ENCODE data around the gene TPO. TPM values are rescaled to one million over a fixed set of nuclear protein-coding genes. Genes with fewer than 3 reads are reported as not detected.

The TPO gene
- total RNA-seq, 8 experiments from 2014 or later: 0.11 to 0.66 (median 0.27) TPM; not detected in 1

DNA sequence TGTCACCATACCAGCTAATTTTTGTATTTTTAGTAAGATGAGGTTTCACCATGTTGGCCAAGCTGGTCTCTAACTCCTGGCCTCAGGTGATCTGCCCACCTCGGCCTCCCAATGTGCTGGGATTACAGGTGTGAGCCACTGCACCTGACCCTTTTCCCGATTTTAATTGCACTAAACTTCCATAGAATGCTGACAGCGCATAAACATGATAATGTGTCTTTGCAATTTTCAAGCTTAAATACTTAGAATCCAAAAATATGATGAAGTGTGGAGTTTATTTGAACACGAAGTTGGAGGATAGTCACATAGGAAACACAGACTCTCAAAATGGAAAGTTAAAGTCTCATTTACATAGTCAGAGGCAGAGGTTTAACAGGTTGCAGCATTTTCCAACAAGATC, 138.6 kb downstream of the TPO start:
- H3K4me3 ChIP-seq: no peak overlapping the region
- H3K27ac ChIP-seq: no peak overlapping the region
- in situ Hi-C loops (cut with MboI; ENCODE audit: low pct_unique_long_range_greater_than_20kb in 2 of 9, low sequenced_read_pairs in 9 of 9, unreplicated experiment in 9 of 9): loop anchor here in 2 of 9 experiments (25.0 kb wide), 2 partner anchors 615 to 840 kb away; no protein-coding TSS in a partner anchor
- 73 to 100% (median 86%) methylated on average over 1 to 4 of the region's 4 CpGs; no CpG with 5 or more reads in 1 of the 10 experiments for WGBS, 10 experiments
- peaks cover 5 to 6% of the 10 kb centered on the region in 2 donors for H3K4me1 ChIP-seq (replicated peaks in 1 of 2)
- ATAC-seq (replicated peaks in 6 of 8): no peak

DNA sequence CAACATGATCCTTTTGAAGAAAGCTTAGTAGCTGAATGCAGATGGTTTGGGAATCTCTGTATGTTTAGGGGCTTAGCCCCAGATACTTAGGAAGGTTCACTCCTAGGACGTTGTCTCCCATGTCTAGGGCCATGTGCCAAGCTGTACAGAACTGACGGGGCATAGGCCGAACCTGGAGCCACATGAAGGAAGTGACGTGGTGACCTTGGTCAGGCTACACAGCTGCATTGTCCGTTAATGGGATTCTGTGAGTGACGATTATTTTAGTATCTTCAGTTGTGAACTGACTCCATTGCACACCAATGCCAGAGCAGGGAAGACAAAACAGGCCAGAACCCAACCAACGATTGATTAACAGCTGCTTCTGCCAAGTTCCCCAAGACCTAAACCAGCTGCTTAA, 139.3 kb downstream of the TPO start:
- 53 to 100% (median 86%) methylated on average over 1 to 6 of the region's 7 CpGs; no CpG with 5 or more reads in 2 of the 10 experiments for WGBS, 10 experiments
- H3K27ac ChIP-seq: no peak overlapping the region
- no peak for ATAC-seq (replicated peaks in 6 of 8)

DNA sequence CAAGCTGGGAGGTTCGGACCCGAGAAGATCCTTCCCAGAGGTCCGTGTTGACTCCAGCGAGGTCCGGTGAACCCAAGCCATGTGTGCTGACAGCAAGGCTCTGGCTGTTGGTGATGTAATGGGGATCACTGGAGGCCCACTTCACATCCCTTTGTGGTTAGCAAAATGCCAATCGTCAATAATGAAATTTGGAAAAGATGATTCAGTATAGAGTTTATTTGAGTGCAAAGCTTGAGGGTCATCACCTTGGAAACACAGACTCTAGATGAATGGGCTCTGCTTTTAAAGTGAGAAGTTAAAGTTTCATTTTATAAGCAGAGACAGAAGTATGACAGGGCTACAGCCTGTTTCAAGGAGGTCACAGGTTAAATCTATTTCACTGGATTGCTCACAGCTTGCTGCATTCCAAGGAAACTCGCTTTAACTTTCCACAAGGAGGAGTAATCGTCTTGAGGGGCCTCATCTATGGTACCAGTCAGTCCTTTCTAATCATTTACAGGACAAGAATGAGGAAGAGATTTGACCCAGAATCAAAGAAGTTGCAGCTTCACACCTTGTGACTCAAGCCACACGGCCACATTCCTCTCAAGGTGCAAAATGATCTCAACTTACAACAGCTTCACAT, 140.5 kb downstream of the TPO start:
- H3K4me3 ChIP-seq: no peak overlapping the region
- peak in 1 of 8 experiments; percentile 24 for ATAC-seq (replicated peaks in 6 of 8)
- in situ Hi-C loops (cut with MboI; ENCODE audit: low pct_unique_long_range_greater_than_20kb in 2 of 9, low sequenced_read_pairs in 9 of 9, unreplicated experiment in 9 of 9): loop anchor here in 2 of 9 experiments (25.0 kb wide), 2 partner anchors 616 to 841 kb away; no protein-coding TSS in a partner anchor
- 3 to 93% (median 61%) methylated on average over 1 to 9 of the region's 9 CpGs for WGBS, 10 experiments
- H3K27ac ChIP-seq: no peak overlapping the region
- H3K4me1 ChIP-seq (replicated peaks in 1 of 2): peaks cover 5 to 6% of the 10 kb centered on the region in 2 donors

More for the DNA sequence above, 139.3 kb downstream of the TPO start:
- Histone ChIP-seq H3K4me3 (no peak overlapping the region), H3K4me1 (replicated peaks in 1 of 2) (peaks cover 5 to 6% of the 10 kb centered on the region in 2 donors)
- in situ Hi-C loops (cut with MboI; ENCODE audit: low pct_unique_long_range_greater_than_20kb in 2 of 9, low sequenced_read_pairs in 9 of 9, unreplicated experiment in 9 of 9): loop anchor here in 2 of 9 experiments (25.0 kb wide), 2 partner anchors 615 to 840 kb away; no protein-coding TSS in a partner anchor

DNA sequence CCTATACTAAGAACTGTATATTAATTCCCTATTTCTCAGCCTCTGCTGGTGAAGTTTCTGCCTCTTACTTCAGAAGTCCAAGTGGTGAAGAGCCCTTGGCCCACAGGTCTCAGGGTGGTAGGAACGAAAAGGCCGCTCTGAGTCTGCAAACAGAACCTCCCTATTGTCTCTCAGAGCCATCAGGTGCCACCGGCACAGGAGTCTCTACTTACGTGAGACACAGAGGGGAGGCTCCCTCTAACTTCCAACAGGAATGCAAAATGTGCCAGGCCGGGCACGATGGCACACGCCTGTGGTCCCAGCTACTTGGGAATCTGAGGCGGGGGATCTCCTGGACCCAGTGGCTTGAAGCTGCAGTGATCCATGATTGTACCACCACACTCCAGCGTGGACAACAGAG, 143.0 kb downstream of the TPO start:
- WGBS, 10 experiments: 62 to 96% (median 88%) methylated on average over 1 to 8 of the region's 9 CpGs; no CpG with 5 or more reads in 6 of the 10 experiments
- in situ Hi-C loops (cut with MboI; ENCODE audit: low pct_unique_long_range_greater_than_20kb in 2 of 9, low sequenced_read_pairs in 9 of 9, unreplicated experiment in 9 of 9): loop anchor here in 2 of 9 experiments (25.0 kb wide), 2 partner anchors 619 to 844 kb away; no protein-coding TSS in a partner anchor
- ATAC-seq (replicated peaks in 6 of 8): no peak
- H3K4me3 ChIP-seq: no peak overlapping the region
- no peaks in the 10 kb centered on the region for H3K4me1 ChIP-seq (replicated peaks in 1 of 2)
- H3K27ac ChIP-seq: no peak overlapping the region

DNA sequence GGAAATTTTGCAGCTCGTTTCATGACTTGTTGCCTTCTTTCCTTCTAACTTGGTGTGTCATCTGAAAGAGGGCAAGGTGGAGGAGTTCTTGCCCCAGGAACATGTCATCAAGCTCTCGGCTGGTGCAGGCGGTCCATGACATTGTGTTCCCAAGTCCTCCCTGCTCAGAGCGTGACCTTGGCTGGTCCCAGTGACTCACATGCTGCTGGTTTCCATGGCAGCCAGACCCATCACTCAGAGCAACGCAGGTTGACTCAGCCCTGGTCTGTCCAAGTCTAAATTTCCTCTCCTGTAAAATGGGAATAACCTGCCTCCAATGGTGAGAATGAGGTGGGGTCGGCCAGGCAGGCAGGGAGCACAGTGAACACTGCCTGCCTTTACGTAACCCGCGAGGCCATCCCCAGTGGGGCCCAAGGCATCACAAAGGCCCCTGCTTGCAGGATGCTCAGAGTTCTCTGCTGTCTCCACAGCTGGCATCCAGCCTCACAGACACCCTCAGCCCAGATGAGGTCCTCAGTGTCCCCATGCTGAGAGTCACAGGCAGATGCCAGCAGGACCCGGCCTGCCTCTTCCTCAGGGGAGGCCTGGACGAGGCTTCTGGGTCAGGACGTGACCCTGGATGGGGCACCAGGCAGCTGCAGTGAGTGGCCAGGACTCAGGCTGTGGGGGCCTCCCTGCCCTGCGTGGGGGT, 143.7 kb downstream of the TPO start:
- no peak overlapping the region for H3K4me3 ChIP-seq
- no peak overlapping the region for H3K27ac ChIP-seq
- in situ Hi-C loops (cut with MboI; ENCODE audit: low pct_unique_long_range_greater_than_20kb in 2 of 9, low sequenced_read_pairs in 9 of 9, unreplicated experiment in 9 of 9): loop anchor here in 2 of 9 experiments (25.0 kb wide), 2 partner anchors 620 to 845 kb away; no protein-coding TSS in a partner anchor
- 0 to 83% (median 70%) methylated on average over 1 to 12 of the region's 13 CpGs; no CpG with 5 or more reads in 3 of the 10 experiments for WGBS, 10 experiments
- H3K4me1 ChIP-seq (replicated peaks in 1 of 2): no peaks in the 10 kb centered on the region
- peak in 6 of 8 experiments; percentile 36 to 98 (median 85) for ATAC-seq (replicated peaks in 6 of 8)

DNA sequence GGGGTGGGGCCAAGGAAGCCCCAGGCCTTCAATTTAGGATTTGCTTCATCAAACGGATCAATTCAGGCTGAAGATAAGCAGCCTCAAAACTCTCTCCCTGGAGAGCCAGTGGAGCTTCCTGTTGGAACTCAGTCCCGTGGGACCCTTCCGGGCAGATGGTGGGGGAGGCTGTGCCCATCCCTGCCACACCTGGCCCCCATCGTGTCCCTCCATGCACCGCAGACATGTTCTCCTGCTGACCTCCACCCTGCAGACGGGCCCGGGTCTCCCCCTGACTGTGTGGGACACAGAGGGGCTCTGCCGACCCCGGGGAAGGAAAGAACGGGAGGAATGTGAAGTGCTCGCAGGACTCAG, 144.2 kb downstream of the TPO start:
- Histone ChIP-seq H3K27ac (no peak overlapping the region), H3K4me3 (no peak overlapping the region), H3K4me1 (replicated peaks in 1 of 2) (no peaks in the 10 kb centered on the region)
- in situ Hi-C loops (cut with MboI; ENCODE audit: low pct_unique_long_range_greater_than_20kb in 2 of 9, low sequenced_read_pairs in 9 of 9, unreplicated experiment in 9 of 9): loop anchor here in 2 of 9 experiments (25.0 kb wide), 2 partner anchors 620 to 845 kb away; no protein-coding TSS in a partner anchor
- ATAC-seq (replicated peaks in 6 of 8): no peak
- 91% methylated on average over 7 of the region's 11 CpGs; no CpG with 5 or more reads in 9 of the 10 experiments for WGBS, 10 experiments

DNA sequence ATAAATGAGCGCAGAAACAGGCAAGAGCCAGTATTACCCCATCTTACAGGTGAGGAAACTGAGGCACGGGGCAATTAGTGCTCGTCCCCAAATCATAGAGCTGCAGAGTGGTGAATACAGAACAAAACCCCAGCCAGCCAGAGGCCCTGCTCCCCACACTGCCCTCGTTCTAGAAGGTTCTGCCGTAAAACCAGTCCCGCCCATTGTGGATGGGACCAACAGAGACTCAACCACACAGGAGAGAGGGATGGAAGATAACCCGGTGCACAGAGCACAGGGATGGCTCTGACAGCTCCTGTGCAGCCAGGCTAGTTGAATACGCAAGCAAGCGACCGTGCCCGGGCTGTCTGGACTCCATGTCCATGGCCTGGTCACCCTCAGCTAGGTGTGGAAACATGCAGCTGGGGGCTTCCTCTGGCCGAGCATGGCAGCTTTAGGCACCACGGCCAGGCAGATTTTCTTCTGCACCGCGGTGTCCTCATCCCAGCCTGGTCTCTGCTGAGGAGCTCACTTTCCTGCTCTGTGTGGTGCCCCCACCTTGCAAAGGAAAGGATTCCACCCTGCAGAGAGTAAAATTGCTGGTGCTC, 146.4 kb downstream of the TPO start:
- Histone ChIP-seq H3K4me3 (no peak overlapping the region), H3K4me1 (replicated peaks in 1 of 2) (no peaks in the 10 kb centered on the region), H3K27ac (no peak overlapping the region)
- in situ Hi-C loops (cut with MboI; ENCODE audit: low pct_unique_long_range_greater_than_20kb in 2 of 9, low sequenced_read_pairs in 9 of 9, unreplicated experiment in 9 of 9): loop anchor here in 2 of 9 experiments (25.0 kb wide), 2 partner anchors 622 to 847 kb away; no protein-coding TSS in a partner anchor
- 50 to 89% (median 76%) methylated on average over 1 to 11 of the region's 15 CpGs; no CpG with 5 or more reads in 4 of the 10 experiments for WGBS, 10 experiments
- no peak for ATAC-seq (replicated peaks in 6 of 8)

DNA sequence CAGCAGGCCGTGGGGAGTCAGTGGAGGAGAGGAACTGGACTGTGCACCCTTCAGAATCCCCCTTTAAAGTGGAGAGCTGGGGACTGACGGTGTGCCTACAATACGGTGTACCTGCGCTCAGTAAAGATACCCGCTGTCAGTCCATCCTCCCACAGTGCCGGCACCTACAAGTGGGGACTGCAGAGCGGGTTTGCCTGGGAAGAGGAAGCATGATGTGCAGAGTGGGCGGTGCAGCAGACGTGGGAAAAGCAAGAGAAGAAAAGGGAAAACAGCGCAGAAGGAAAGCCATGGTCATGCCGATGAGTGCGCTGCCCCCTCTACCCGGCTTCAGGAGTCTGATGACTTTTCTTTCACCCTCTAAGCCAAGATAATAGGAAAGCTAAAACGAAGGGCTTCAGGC, 148.0 kb downstream of the TPO start:
- ATAC-seq (replicated peaks in 6 of 8): no peak
- 75 to 90% (median 80%) methylated on average over 3 to 10 of the region's 14 CpGs; no CpG with 5 or more reads in 4 of the 10 experiments for WGBS, 10 experiments
- in situ Hi-C loops (cut with MboI; ENCODE audit: low pct_unique_long_range_greater_than_20kb in 2 of 9, low sequenced_read_pairs in 9 of 9, unreplicated experiment in 9 of 9): loop anchor here in 2 of 9 experiments (25.0 kb wide), 2 partner anchors 624 to 849 kb away; no protein-coding TSS in a partner anchor

DNA sequence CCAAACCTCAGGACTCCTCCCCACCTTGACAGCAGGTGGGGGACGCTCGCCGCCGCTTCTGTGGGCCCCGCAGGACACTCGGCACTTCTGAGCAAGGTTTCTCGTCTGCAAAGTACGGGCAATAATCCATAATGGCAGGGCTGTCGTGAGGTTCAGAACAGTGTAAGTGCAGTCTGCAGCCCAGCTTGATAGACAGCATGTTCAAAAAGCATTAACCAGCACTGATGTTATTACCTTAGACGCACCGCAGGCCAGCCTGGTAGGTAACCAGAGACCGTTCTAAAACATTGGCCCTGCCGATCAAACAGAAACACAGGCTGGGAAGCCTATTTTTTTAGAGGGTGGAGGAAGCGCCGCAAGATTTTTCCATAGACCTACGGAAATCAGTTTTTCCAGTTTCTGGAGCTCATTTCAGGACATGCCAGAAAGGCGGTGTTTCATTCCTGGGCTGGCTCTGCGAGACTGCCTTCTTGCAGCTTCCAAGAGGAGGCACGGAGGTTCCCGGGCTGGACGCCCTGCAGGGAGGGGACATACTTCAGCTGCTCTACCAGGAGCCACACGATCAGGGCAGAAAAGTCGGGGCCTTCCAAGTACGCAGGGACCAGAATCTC, 148.7 kb downstream of the TPO start:
- WGBS, 10 experiments: 0 to 100% (median 75%) methylated on average over 1 to 18 of the region's 24 CpGs; no CpG with 5 or more reads in 1 of the 10 experiments
- in situ Hi-C loops (cut with MboI; ENCODE audit: low pct_unique_long_range_greater_than_20kb in 2 of 9, low sequenced_read_pairs in 9 of 9, unreplicated experiment in 9 of 9): loop anchor here in 2 of 9 experiments (25.0 kb wide), 2 partner anchors 625 to 850 kb away; no protein-coding TSS in a partner anchor
- no peak overlapping the region for H3K4me3 ChIP-seq
- H3K4me1 ChIP-seq (replicated peaks in 1 of 2): no peaks in the 10 kb centered on the region
- no peak overlapping the region for H3K27ac ChIP-seq
- no peak for ATAC-seq (replicated peaks in 6 of 8)

More for the DNA sequence above, 148.0 kb downstream of the TPO start:
- Histone ChIP-seq H3K27ac (no peak overlapping the region), H3K4me1 (replicated peaks in 1 of 2) (no peaks in the 10 kb centered on the region), H3K4me3 (no peak overlapping the region)

DNA sequence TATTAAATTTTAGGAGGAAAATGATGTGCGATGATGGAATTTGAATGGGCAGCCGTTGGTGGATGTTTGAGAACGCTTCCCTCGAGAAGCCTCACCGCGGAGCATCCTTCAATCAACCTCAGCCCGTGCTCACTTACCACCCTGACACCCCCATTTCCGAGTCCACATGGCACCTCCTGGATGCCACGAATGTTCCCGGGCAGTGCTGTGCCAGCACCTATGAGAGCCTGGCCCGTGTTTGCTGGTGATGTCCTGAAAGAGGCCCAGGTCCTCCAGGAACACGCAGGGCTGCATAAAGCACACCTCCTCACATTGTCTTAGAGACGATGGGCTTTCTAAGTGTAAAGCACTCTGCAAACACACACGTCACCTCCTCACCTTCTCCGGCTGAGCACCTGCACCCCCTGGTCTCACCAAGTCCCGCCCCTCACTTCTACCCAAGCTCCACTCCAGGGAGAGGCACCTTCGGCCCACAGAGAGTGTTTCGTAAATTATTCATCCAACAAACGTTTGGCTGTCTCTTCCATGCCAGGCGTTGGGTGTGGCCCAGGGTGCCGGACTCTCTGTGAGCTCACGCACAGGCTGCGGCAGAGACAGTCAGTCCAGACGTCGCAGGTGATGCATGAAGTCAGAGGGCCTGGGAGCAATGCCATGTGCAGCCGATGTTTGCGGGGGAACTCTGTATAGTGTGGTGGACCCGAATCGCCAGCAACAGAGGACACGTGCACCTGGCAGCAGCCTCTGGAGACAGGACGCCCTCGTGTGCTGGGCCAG, 150.0 kb downstream of the TPO start:
- in situ Hi-C loops (cut with MboI; ENCODE audit: low pct_unique_long_range_greater_than_20kb in 2 of 9, low sequenced_read_pairs in 9 of 9, unreplicated experiment in 9 of 9): loop anchor here in 2 of 9 experiments (25.0 kb wide), 2 partner anchors 626 to 851 kb away; no protein-coding TSS in a partner anchor
- H3K4me3 ChIP-seq: no peak overlapping the region
- no peak for ATAC-seq (replicated peaks in 6 of 8)
- 15 to 97% (median 84%) methylated on average over 4 to 8 of the region's 32 CpGs; no CpG with 5 or more reads in 3 of the 10 experiments for WGBS, 10 experiments
- H3K27ac ChIP-seq: no peak overlapping the region
- H3K4me1 ChIP-seq (replicated peaks in 1 of 2): no peaks in the 10 kb centered on the region

DNA sequence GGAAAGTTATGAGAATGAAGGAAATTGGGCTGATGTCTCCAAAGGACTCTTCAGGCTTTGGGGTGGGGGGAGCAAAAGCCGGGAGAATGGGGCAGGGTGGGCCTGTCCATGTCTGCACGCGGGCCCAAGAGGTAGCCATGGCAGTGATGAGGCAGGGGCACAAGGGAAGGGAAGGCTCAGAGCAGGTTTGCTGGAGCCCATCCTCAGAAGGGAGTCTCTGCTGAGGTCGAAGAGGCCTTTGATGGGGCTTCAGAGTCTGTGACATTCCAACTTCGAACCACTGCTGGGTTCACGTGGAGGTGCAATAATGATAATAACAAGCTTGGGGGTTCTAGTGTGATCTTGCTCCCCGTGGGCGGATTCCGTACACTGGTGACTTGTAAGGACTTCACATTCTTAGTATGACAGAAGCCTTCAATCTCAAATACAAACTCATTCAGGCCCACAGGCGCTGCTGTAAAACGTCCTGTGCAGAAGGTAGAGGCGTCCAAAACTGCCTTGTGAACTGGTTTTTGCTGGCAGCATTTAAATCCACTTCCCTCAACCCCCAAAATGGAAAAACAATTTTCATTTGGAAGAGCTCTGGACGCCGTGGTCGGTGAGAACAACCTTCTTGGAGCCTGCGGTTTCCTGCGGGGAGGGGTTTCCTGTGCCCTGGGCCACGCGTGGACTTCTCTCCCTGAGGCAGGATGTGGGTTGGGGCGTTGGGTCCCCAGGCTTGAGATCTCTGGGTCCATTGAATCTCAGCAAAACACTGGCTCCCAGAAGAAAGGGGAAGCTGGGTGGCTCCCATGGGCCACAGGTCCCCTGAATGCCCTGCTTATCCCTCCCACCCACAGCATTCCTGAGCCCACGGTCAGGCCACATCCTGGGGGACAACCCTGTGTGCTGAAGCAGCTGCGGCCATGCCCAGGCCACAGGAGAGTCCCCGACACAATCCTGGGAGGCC, 151.0 kb downstream of the TPO start:
- H3K4me3 ChIP-seq: no peak overlapping the region
- 33 to 100% (median 87%) methylated on average over 2 to 14 of the region's 23 CpGs; no CpG with 5 or more reads in 2 of the 10 experiments for WGBS, 10 experiments
- in situ Hi-C loops (cut with MboI; ENCODE audit: low pct_unique_long_range_greater_than_20kb in 2 of 9, low sequenced_read_pairs in 9 of 9, unreplicated experiment in 9 of 9): loop anchor here in 2 of 9 experiments (25.0 kb wide), 2 partner anchors 627 to 852 kb away; no protein-coding TSS in a partner anchor

More for the DNA sequence above, 151.0 kb downstream of the TPO start:
- H3K27ac ChIP-seq: no peak overlapping the region
- ATAC-seq (replicated peaks in 6 of 8): no peak
- H3K4me1 ChIP-seq (replicated peaks in 1 of 2): no peaks in the 10 kb centered on the region

All from motor neuron (in vitro differentiated cells).